ENCODE results near the gene TSTD2. TPM values are rescaled to one million over a fixed set of nuclear protein-coding genes. Genes with fewer than 3 reads are reported as not detected.
"Not testable (repeated sequence)": the region's sequence is repeated elsewhere in the genome, so short reads cannot be mapped to it uniquely, and the experiment has no call there.

Gene TSTD2
- total RNA-seq, 1 donor, result 15.1 TPM

GRCh38 chr9:97625620-97626019 lies 7.5 kb downstream of the TSTD2 start:
- no peak for TF ChIP-seq CTCF (IDR thresholded peaks at IDR 0.05; ENCODE audit: insufficient read depth, low read depth, low read length)
- no peak overlapping the region for H3K4me3 ChIP-seq (ENCODE audit: low read depth, low read length)
- no peak for DNase-seq (ENCODE audit: low read depth)

- TF ChIP-seq CTCF (IDR thresholded peaks at IDR 0.05; ENCODE audit: insufficient read depth, low read depth, low read length), result no peak
- no peak for DNase-seq (ENCODE audit: low read depth)
- no peak overlapping the region for H3K4me3 ChIP-seq (ENCODE audit: low read depth, low read length)
Measured at GRCh38 chr9:97623946-97624345, 9.2 kb downstream of the TSTD2 start.

- H3K4me3 ChIP-seq (ENCODE audit: low read depth, low read length); DNase-seq (ENCODE audit: low read depth): not testable (repeated sequence)
Measured at GRCh38 chr9:97622483-97622882, 10.7 kb downstream of the TSTD2 start.

GRCh38 chr9:97620063-97620462 lies 13.1 kb downstream of the TSTD2 start:
- not testable (repeated sequence) for H3K4me3 ChIP-seq (ENCODE audit: low read depth, low read length); DNase-seq (ENCODE audit: low read depth)

- no peak for TF ChIP-seq CTCF (IDR thresholded peaks at IDR 0.05; ENCODE audit: insufficient read depth, low read depth, low read length)
- no peak for DNase-seq (ENCODE audit: low read depth)
- H3K4me3 ChIP-seq (ENCODE audit: low read depth, low read length), result no peak overlapping the region
Measured at GRCh38 chr9:97617939-97618416, 15.2 kb downstream of the TSTD2 start.

- TF ChIP-seq CTCF (IDR thresholded peaks at IDR 0.05; ENCODE audit: insufficient read depth, low read depth, low read length), result peak; percentile 81
- peak; percentile 71 for DNase-seq (ENCODE audit: low read depth)
- H3K4me3 ChIP-seq (ENCODE audit: low read depth, low read length), result no peak overlapping the region
Measured at GRCh38 chr9:97615439-97616072, 17.6 kb downstream of the TSTD2 start.

- no peak overlapping the region for H3K4me3 ChIP-seq (ENCODE audit: low read depth, low read length)
- no peak for DNase-seq (ENCODE audit: low read depth)
- TF ChIP-seq CTCF (IDR thresholded peaks at IDR 0.05; ENCODE audit: insufficient read depth, low read depth, low read length), result no peak
Measured at GRCh38 chr9:97604901-97605645, 28.1 kb downstream of the TSTD2 start.

- H3K4me3 ChIP-seq (ENCODE audit: low read depth, low read length), result no peak overlapping the region
- no peak for TF ChIP-seq CTCF (IDR thresholded peaks at IDR 0.05; ENCODE audit: insufficient read depth, low read depth, low read length)
- no peak for DNase-seq (ENCODE audit: low read depth)
Measured at GRCh38 chr9:97602430-97602829, 30.7 kb downstream of the TSTD2 start.

Measured in fibroblast of villous mesenchyme (primary cell).